ENCODE results near the gene SLC35F4.

- TF ChIP-seq CTCF (IDR thresholded peaks at IDR 0.05) (no peak), POLR2AphosphoS5 (IDR thresholded peaks at IDR 0.05; ENCODE audit: insufficient read depth in 1 of 2, low read depth in 1 of 2) (no peak)
These were observed 119.3 kb downstream of the SLC35F4 start for GRCh38 chr14:57746563-57746962.

Measured in vagina (tissue), 2 donors.